Stimulated activated CD4-positive, alpha-beta T cell treated with anti-CD3 and anti-CD28 coated beads, Interleukin-1b, Interleukin-23, amount 100 ng/mL, for 24 hours (primary cell): ENCODE measurements around the gene FAM186B.

Experiments
- DNase-seq, 4 experiments: peaks; one replicate each; pipeline ENCODE4 v3.0.0-alpha.2; 2020; ENCODE audit warnings: low read depth in 4 of 4, low spot score in 1 of 4

The FAM186B gene

GRCh38 chr12:49636574-49636973, 31.1 kb upstream of the FAM186B start:
- DNase-seq: no peak

DNA sequence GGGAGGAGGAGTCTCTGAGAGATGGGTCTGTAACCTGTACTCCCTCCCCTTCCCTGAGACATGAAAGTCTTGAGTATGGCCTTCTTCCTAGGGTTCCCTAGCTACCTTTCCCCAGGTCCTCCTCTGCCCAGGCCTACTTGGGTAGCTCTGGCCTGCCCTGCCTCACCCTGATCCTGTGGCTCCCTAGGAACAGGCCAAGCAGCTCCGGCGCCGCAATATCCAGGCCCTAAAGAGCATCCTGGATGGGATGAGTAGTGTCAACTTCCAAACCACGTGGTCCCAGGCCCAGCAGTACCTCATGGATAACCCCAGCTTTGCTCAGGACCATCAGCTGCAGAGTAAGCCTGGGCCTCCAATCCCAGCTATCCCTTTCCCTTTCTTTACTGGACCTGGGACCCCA, 30.2 kb upstream of the FAM186B start:
- DNase-seq: no peak

DNA sequence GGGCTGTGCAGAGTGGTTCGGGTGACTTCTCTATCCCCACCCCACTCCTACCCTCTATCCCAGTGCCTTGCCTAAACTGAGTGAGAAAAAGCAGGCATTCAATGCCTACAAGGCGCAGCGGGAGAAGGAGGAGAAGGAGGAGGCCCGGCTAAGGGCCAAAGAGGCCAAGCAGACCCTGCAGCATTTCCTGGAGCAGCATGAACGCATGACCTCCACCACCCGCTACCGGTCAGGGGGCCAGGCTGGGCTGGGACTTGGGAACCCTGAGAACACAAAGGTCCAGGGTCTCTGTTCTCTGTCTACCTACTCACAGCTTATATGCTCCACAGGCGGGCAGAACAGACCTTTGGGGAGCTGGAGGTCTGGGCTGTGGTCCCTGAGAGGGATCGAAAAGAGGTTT, 29.6 kb upstream of the FAM186B start:
- no peak for DNase-seq

DNA sequence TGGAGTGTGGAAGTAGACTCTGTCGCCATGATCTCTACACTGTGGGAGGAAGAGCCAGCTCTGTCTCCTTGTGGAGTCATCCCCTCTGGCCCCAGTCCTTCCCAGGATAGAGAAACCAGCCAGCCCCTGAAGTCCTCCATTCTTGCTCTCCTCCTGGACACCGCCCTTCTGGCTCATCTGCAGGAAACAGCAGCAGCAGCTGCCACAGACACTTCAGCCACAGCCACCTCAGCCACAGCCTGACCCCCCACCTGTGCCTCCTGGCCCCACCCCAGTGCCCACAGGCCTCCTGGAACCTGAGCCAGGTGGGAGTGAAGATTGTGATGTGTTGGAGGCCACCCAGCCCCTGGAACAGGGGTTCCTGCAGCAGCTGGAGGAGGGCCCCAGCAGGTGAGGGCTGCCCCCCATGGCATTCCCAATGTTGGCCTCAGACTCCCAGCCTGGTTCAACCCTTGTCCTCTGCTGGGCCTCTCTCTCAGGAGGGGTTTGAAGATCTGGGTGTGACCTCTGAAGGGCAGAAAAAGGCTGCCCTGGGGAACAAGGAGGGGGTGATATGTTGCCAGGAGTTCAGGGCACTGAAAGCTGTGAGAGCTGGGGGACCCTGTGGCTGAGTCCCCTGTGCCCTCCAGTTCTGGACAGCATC, 28.4 kb upstream of the FAM186B start:
- no peak for DNase-seq

DNA sequence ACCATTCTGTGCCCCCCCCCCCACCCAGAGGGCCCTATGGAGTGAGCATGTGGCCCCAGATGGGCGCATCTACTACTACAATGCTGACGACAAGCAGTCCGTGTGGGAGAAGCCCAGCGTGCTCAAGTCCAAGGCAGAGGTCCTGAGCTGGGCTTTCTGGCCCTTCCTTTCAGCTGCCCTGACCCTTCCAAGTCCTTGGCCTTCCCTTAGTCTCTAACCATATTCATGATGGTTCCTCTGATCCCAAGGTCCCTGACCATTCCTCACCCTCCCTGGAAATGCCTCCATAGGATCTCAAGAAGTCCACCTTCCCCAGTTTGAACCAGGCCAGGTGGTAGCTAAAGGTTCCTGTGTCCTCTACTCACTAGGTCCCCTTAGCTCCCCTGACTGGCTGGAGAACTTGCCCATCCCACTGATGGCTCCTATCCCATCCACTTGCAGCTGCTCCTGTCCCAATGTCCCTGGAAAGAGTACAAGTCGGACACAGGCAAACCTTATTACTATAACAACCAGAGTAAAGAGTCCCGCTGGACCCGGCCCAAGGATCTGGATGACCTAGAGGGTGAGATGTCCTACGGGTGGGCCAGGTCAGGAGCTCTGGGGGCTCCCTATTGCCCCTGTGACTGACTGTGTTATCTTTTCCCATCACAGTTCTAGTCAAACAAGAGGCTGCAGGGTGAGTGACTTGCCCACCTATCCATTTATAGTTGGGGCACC, 27.7 kb upstream of the FAM186B start:
- DNase-seq: no peak

GRCh38 chr12:49632401-49632800, 27.0 kb upstream of the FAM186B start:
- no peak for DNase-seq

- DNase-seq: no peak
These were observed 26.0 kb upstream of the FAM186B start for GRCh38 chr12:49631336-49631907.

GRCh38 chr12:49627752-49628360, 22.4 kb upstream of the FAM186B start:
- DNase-seq: no peak

GRCh38 chr12:49626836-49627235, 21.4 kb upstream of the FAM186B start:
- no peak for DNase-seq

- DNase-seq: no peak
These were observed 20.9 kb upstream of the FAM186B start for GRCh38 chr12:49626169-49626835.

DNA sequence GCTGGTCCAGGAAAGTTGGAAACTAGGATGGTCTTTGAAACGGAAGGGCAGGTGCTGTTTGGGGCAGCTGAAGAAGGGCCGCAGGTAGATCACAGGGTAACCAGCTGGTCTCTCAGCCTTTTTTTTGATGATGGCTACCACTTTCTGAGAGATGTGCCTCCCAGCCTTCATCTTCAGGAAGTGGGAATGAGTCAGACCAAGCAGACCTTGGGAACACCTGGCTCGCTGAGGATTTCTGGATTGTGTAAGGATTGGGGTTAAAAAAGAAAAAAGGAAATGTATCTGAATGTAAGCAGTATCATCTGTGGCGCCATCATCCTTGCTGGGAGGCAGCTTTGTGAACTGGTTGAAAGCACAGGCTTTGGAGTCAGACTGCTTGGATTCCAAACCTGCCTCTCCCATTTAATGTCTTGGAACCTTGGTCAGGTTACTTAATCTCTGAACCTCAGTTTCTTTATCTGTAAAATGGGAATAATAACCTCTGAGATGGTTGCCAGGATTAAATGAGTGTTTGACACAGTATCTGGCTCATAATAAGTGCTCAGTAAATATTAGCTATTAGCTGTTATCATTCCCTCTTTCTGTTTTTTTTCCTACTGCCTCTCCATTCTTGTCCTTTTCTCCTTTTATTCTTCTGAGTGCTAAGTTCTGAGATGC, 19.6 kb upstream of the FAM186B start:
- no peak for DNase-seq

- DNase-seq: peak; percentile 54 to 80 (median 68)
These were observed 17.9 kb upstream of the FAM186B start, which contains the start of gene PRPF40B for GRCh38 chr12:49623142-49623904. Gene PRPF40B (plus strand): TSS chr12:49623561. CDS start chr12:49623591, 30 bp downstream.

DNA sequence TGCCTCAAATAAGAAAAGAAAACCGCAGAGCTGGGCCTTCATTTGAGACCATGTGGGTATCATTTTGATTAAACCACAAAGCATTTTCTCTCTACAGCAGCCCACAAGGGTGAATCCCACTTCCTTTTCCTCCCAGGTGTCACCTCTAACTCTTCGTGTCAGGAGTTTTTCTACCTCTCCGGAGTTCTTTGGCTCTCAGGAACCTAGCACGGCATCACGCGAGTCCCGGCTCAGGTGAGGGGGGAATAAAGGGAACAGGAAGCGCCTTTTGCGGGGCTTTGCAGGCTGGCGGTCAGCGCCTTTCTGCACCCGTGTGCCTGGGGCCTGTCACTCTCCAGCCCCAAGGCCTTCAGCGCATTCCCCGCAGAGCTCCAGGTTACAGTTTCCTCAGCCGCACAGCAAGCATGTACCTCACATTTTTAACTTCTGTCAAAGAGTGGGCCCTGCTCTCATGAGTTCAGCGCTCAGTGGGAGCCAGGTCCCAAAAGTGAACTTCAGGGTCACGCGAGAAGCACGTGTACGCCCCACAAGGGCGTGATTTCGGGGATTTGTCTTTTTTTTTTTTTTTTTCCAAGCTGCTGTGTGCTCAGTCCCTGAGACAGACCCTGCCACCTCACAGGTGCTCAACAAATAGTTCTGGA, 17.2 kb upstream of the FAM186B start:
- DNase-seq: peak in 2 of 4 experiments; percentile 25 to 40

- DNase-seq: no peak
These were observed 16.4 kb upstream of the FAM186B start for GRCh38 chr12:49621651-49622500.

- no peak for DNase-seq
These were observed 13.8 kb upstream of the FAM186B start for GRCh38 chr12:49619286-49619685.

- no peak for DNase-seq
These were observed 13.1 kb upstream of the FAM186B start for GRCh38 chr12:49618576-49618975.

DNA sequence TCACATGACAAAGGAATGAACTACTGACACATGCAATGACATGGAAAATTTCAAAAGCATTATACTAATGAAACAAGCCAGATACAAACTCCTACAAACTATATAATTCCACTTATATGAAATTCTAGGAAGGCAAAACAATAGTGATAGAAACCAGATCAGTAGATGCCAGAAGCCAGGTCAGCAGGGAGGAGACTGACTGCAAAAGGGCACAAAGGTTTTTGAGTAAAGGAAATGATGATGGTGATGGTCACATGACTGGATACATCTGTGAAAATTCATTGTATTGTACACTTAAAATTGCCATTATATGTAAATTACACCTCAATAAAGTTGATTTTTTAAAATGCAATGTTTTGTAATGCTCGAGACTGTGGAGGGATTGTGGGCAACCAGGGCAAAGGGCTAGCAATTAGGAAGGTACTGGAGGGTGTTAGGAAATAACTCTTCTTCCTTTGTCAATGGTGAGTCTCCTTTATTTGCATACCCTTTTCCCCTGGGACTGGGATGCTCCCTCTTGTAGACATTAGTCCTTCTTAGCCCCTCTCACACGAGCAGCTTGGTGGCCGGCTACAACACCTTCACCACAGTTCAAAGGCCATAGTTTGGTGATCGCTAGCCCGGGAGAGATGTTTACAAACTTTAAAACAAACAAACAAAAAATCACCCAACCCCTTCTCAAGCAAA, 11.2 kb upstream of the FAM186B start:
- no peak for DNase-seq

GRCh38 chr12:49615725-49616124, 10.3 kb upstream of the FAM186B start:
- no peak for DNase-seq
